NK-92 (cell line): ENCODE measurements around the gene TMEM131L.
"Not testable (repeated sequence)": the region's sequence is repeated elsewhere in the genome, so short reads cannot be mapped to it uniquely, and the experiment has no call there.

Source experiments
- DNase-seq: peaks from one replicate; lab custom pipeline; 2025; ENCODE audit not compliant: unreplicated experiment; lab: John Stamatoyannopoulos, UW

Gene TMEM131L

DNA sequence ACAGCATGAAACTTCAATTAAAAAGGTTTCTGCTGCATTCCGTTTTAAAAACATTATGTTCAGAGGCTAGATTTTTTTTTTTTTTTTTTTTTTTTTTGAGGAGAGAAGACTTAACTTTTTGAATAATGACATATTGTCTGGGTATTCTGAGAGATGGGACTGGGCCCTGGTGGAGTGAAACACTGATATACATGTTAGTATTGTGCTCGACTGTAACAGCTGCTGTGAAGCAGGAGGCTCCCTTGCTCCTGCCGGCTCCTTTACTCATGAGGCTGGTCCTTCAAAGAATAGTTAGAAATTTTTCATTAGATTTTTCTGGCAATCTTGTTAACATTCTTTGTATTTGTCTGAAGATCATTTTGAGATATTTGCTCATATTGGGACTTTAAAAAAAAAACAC, 73.3 kb downstream of the TMEM131L start:
- no peak for DNase-seq

DNA sequence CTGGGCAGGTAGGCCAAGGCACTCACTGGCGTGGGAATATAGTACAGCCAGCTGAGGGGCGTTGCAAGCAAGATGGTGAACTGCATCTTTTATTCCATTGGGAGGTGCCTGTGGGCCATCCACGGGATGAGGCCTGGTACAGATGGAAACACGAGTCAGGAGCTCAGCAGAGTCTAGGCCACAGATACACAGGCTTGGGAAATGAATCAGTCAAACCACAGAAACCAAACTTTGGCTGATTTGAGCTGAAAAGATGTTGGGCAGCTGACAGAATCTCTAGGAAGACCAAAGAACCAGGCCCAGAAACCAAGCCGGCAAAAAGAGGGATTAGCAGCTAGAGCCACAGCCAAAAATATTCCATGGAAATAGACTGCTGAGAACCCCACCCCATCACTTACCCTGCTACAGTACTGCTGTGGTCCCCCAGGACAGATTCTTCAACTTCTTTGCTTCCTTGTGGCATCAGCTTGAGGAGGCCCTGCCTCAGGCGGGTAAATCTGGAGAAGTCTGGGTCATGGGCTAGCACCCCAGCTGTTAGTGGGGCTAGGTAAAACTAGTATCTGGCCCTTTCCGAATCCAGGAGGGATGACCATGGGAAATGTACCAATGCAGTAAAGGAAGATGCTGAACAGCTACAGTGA, 75.4 kb downstream of the TMEM131L start:
- DNase-seq: no peak

DNA sequence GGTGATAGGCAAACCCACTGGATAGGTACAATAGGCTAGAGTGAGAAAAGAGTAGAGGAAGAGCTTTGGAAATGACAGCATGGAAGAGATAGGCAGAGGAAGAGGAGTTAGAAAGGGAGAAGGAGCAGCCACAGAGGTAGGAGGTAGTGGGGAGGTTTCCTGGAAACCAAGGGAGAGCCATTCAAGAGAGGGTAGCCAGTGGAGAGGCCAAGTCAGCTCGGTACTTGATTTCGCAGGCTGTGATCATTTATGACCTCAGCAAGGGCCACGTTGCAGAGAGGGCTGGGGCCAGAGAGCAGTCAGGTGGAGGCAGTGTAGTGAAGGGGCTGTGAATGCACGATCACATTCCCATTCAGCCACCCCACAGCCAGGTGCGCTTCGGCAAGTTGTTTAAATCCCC, 76.0 kb downstream of the TMEM131L start:
- no peak for DNase-seq

DNA sequence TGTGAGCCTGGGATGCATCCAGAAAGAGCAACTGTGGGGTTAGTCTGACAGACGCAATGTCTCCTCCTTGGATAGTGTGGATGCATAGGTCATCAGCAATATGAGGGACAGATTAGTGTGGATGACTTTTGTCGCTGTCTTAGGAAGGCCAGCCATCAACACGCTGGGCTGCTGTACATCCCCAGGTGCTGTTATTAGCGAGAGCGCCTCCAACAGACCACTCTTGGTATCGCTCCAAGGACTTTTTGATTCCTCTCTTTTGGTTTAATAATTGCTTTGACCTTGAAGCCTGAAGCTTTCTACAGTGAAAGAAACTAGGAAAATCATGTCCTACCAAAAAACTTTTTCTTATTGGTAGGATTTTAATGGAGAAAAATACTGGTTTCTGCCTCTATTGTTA, 76.7 kb downstream of the TMEM131L start:
- no peak for DNase-seq

DNA sequence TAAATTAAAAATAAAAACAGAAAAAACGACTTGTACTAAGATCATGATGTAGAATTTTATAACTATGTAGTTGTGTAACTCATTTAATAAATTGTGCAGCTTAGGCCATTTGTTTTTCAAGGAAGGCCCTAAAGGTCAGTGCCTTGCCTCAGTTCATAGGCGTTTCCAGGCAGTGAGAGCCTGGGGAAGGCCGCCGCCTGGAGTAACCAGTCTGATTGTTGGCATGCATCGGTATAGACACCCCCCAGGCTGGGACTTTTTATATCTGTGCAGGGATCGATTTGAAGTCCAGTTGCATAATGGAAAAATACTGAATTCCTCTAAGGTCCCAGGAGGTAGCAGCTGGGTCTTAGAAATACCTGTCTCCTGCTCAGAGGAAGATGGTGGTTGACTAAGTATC, 77.2 kb downstream of the TMEM131L start:
- no peak for DNase-seq

DNA sequence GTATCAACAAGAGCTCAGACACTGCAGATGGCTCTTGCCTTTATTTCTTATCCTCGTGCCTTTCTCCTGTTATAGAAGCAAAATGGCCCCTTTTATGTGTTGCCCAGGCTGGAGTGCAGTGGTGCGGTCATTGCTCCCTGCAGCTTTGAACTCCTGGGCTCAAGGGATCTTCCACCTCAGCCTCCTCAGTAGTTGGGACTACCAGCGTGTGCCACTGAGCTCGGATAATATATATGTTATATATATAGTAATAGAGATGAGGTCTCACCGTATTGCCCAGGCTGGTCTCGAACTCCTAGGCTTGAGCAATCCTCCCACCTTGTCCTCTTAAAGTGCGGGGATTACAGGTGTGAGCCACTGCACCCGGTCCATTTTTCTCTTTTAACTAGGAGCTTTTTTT, 79.7 kb downstream of the TMEM131L start:
- no peak for DNase-seq

DNA sequence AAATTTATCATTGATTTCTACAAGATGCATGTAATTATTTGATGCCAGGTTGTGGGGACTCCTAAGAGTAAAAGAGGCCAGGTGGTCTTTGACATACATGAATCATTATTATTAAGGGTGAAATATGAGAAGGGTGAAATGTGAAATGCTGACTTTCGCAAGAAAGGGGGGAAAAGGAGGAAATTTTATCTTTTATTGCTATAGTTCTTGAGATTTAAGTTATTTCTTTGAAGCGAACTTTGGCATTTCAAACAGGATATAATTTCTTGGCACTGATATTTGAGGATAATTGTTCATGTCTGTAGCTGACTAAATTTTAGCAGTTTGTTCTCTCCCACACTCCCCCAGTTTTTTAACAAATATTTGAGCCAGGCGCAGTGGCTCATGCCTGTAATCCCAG, 80.1 kb downstream of the TMEM131L start:
- DNase-seq: no peak

DNA sequence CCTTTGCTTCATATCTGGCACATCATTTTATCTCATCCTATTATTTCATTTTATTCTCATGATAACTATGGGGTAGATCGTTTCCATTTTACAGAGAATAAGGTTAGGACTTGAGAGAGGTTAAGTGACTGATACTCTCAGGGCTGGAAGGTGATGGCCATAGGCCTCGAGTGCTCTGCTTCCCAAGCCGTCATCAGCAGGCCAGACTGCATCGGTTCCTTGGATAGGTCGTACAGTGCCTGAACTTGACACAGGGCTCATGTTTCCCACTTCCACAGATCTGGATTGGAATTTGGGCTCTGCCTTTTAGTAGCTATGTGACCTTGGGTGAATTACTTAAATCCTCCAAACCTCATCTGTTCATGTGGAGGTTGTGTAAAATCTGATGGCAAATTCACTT, 81.4 kb downstream of the TMEM131L start:
- DNase-seq: no peak

DNA sequence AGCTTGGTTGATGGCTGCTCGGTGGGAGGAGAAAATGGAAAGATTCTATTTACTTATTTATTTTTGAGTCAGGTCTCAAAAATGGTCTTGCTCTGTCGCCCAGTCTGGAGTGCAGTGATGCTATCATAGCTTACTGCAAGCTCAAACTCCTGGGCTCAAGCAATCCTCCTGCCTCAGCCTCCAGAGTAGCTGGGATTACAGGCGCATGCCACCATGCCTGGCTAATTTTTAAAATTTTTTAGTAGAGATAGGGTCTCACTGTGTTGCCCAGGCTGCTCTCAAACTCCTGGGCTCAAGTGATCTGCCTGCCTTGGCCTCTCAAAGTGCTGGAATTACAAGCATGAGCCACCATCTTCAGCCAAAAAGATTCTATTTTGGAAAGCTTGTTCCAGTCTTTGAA, 82.7 kb downstream of the TMEM131L start:
- not testable (repeated sequence) for DNase-seq

DNA sequence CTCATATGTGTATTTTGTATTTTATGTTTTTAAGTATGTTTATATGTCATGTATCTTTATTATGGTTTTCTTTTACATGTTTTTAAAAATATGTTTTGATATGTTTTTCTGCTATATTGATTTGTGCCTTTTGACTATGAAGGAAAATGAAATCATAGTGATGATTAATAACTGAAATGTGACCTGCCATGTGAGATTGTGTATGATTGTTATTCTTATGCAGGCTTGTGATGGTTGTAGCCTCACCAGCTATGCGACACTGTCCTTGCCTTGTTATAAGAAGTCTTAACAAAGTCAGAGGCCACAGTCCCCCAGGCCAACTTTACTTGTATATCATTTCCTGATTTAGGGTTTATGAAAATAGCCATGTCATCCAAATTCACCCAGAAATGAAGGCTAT, 83.2 kb downstream of the TMEM131L start:
- DNase-seq: no peak

DNA sequence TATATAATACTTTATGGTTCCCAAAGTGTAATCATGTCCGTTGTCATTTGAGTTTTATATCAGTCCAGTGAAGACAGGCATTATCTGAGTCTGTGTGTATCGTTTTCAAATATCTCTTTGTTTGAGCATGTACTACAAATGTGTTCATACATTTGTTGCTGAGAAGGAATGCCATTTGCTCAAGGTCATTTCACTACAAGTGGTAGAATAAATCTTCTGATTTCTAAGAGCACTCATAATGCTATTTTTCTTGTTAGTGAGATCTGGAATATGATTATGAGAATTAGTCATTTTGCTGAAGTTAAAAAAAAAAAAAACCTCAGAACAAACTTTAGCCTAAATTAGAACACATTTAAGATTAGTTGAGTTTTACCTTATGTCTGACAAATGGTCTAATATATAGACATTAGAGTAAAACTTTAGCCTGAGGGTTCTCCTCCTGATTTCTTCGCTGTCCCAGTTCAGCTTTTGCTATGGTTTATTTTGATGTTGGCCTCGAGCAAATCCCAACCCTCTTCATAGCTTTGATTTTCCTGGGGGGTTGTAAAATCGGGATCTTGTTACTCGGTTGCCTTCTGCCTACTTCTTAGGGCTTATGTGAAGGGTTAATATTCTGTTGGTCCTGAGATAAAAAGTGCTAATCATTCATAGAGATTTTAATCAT, 87.1 kb downstream of the TMEM131L start:
- no peak for DNase-seq

DNA sequence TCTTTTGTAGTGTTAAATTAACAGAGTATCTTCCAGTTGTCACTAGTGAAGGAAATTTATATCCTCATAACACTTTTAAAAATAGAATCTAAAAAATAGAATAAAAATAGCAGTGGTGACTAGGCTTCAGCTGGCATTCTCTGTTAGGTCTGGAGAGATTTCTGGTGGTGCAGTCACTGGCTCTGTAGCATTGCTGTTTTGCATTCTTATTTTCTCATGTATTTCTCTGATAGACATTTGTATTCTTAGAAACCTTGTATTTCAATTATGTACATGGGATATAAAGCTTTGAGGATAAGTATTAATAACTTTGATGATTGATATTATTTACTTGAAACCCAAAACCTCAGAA, 87.6 kb downstream of the TMEM131L start:
- DNase-seq: no peak

DNA sequence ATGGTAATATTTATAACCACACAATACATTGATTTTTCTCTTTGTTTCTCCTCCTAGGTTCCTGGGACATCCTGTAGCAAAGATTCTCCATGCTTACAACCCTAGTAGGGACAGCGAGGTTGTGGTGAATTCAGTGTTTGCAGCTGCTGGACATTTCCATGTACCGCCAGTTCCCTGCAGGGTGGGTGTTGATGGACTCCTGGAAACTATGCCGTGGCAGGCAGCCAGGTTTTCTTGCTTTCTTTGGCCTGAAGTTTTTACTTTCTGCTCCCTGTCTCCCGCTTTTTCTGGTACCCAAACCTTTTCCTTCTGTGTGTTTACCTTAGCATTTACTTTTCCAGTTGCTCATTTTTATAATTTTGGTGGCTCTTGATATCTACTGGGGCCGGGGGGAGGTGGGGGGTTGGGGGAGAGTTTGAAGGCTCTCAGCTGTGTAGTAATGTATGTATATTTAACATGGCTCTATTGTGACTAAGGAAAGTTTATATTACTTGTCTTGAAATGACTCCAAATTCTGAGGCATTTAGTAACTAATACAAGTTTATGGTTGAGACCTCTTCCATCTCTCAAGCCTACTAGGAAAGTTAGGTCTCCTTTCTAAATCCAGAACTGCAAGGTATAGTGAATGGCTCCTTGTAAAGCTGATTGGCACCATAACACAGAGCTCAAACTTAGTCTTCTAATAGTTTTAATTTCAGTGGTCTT, 89.7 kb downstream of the TMEM131L start:
- DNase-seq: no peak

DNA sequence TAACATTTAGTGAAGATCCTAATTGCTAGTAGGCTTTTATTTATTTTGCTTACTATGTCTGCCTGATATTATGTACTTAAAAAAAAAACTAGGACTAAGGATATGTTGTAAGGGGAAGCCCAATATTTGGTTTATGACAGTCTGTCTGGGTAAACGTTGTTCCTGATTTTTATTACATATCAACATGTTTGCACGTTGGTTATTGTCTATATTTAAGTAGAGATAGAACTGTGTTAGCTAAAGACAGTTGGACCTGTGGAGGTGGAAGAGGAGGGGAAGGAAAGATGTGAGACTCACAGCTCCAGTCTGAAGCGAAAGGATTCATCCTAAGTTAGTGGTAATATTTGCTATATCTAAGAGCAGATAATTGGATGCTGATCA, 90.3 kb downstream of the TMEM131L start:
- DNase-seq: no peak

DNA sequence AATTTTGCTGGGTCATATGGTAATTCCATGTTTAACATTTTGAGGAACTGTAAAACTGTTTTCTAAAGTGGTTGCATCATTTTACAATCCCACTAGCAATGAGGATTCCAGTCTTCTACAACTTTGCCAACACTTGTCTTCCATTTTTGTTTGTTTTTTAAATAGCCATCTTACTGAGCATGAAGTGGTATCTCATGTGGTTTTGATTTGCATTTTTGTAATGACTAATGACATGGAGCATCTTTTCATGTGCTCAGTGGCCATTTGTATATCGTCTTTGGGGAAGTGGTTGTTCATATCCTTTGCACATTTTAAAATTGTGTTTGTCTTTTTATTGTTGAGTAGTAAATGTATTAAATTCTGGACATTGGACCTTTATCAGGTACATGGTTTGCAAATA, 94.7 kb downstream of the TMEM131L start:
- no peak for DNase-seq

DNA sequence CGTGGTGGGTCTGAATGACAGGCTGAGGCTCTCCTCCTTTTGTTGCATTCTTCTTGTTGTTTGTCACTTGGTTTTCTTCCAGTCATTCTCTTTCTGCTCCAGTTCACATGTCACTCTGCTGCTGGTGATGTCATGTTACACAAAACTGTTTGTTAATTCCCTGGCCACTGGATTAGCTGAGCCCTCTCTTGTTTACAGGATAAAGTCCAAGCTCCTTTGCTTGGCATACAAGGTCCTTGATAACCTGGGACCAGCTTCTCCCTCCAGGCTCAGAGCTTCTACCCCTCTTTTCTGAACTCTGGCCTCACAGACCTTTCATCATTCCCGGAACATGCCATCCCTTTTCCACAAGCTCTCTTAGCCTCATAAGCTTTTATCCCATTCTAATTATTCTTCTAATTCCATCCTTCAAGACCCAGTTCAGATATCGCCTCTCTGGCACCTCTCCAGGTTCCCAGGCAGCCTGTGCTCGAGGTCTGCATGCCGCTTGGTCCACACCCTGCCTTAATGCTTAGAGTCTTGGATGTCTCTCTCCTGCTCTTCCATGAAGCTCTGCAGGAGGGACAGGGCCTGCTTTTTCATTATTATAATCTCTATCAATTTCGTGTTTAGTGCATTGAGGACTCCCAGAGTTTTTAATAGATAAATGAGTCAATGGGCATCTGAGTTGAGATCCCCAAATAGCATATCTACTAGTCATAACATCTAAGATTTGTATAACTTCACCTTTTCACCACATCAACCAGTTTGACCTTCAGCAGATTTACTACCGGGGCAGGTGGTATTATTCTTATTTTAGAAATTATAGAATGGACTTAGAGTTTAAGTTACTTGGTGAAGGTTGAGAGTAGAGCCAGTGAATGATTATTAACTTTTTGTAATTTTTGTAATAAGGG, 98.7 kb downstream of the TMEM131L start:
- DNase-seq: no peak

DNA sequence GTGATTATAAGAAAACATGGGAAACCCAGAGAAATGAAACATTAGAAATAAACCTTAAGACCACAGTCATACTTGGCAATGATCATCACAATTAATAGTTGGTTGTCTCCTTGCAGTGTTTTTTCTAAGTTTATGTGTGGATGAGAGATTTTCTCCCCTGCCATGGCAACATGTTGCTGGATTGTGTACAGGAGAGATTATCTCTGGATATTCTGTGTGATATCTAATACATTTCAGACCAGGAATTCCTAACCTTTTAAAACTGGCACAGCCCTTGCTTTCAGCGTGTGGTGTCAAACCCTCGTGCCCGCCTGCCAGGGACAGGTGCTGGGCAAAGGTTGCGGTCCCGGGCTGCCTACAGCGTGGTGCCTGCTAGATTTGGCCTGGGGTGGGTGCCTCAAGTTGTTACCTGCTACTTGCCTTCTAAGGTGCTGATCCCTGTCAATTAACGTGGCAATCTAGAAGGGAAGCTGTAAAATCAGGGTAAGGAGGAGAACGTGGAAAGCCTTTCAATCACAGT, 100.5 kb downstream of the TMEM131L start:
- no peak for DNase-seq

DNA sequence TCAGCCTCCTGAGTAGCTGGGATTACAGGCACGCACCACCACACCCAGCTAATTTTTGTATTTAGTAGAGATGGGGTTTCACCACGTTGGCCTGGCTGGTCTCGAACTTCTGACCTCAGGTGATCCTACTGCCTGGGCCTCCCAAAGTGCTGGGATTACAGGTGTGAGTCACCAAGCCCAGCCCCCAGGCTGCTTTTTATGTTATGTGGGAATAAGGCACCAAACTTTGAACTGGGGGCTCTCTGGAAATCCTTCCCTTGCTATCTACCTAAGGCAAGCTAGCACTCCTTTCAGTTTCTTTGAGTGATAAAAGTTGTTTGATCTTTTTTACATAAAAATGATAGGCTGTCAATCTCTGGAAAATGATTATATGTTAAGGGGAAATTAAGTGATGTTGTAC, 101.5 kb downstream of the TMEM131L start:
- not testable (repeated sequence) for DNase-seq

DNA sequence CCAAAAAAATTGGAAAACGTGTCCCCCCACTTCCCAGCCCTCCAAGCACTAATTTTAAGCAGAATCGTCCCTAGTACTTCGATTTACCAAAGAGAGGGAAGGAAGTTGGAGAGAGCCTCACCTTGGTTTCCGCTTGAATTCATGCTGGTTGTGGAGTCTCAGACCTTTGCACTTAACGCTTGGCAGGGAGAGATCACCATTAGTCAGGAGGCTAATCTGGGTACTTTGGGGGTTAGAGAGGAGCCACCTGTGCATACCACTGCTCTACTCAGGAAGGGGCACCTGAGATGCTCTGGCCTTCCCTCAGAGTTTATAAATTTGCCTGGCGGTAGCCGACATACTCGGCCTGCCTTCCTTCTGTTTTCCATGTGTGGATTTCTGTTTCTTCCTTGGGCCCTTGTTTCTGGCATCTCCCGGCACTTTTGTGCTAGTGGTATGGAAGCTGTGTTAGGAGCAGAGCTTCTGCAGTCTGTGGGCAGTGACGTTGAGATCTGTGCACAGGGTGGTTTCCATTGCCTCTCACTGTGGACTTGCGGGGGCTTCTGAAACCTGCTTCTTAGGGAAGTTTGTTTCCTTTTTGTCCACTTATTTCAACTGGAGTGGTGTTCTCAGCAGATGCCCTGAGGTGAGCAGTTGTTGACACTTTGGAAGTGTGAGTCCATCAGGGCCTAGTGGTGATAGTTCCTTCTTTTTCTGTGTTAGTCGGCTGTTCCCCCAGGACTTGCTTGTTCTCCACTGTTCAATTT, 104.2 kb downstream of the TMEM131L start:
- DNase-seq: no peak

DNA sequence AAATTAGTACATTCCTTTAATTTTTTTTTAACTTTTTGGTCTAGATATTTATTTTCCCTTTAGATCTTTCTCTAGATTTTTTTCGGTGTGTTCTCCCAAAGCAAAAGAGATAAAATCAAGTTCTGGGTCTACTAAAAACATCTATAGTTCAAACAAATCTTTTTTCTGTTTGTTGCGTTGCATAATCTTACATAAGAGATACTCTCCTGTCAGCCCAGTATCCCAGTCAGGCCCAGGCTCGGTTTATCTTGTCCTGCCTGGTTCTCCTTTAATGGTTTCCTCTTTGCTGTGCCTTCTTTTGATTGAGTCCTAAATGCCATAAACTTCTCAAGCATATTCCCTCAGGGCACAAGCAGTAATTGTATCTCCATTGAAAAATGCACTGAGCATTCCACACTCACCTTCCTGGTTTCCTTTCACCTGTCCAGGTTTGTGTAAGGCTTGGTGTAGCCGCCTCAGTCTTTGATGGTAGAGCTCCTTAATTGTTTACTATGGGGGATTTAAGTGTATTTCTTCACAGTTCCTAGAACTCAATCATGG, 104.9 kb downstream of the TMEM131L start:
- no peak for DNase-seq
